PC-3 (cell line): Measurements from ENCODE around the gene GCHFR.

Source experiments
- CTCF ChIP-seq: fragments of 300-600 bp; sonication (generic); conservative IDR thresholded peaks from 2 replicates; pipeline ENCODE4 v1.5.1; 2017; ENCODE audit warnings: antibody characterized with exemption, low read depth, mild to moderate bottlenecking, low read length
- EZH2 ChIP-seq: fragments of 300-600 bp; sonication (generic); IDR thresholded peaks from one replicate; pipeline ENCODE4 v1.6.1; 2017; ENCODE audit warnings: antibody characterized with exemption, mild to moderate bottlenecking, low read length; ENCODE audit not compliant: unreplicated experiment
- EZH2phosphoT487 ChIP-seq: fragments of 300-600 bp; sonication (generic); IDR thresholded peaks from 2 replicates; pipeline ENCODE4 v1.6.1; 2018; ENCODE audit warnings: mild to moderate bottlenecking, antibody characterized with exemption, low read length, borderline replicate concordance

GRCh38 chr15:40790718-40791117, 26.9 kb downstream of the GCHFR start:
- TF ChIP-seq CTCF, result no peak
- TF ChIP-seq EZH2phosphoT487, result no peak
- TF ChIP-seq EZH2, result no peak
